A549 (cell line): ENCODE data around the gene YIPF1. TPM values are rescaled to one million over a fixed set of nuclear protein-coding genes. Genes with fewer than 3 reads are reported as not detected.
A peak's percentile ranks its signal among the peaks of the same experiment; 100 is the strongest.
"Not testable (repeated sequence)": the region's sequence is repeated elsewhere in the genome, so short reads cannot be mapped to it uniquely, and the experiment has no call there.

Experiments used
- ATAC-seq, 2 experiments: fragments of 200-7000 bp in 1 of 2; fragments of >200 bp in 1 of 2; cut with Nextera tagmentation in 1 of 2; cut with Tn5 transposase in 1 of 2; 3 replicates each; pipeline versions ENCODE4 v1.8.0 to v1.9.1; 2018 to 2020; ENCODE audit warnings: mild to moderate bottlenecking in 1 of 2, moderate library complexity in 1 of 2
- CTCF ChIA-PET: fragments of 300-600 bp; sonication (Branson Sonifier 250); formaldehyde crosslinking; extraction: SDS; loops from one replicate; lab custom pipeline; 2021; ENCODE audit warnings: antibody characterized with exemption, inconsistent platforms; lab: Yijun Ruan, JAX
- POLR2A ChIA-PET: fragments of 350-600 bp; formaldehyde crosslinking; extraction: SDS; loops from one replicate; lab custom pipeline; 2021; ENCODE audit warnings: antibody characterized with exemption, inconsistent platforms; lab: Yijun Ruan, JAX
- DNase-seq, 2 experiments: peaks; one replicate each; pipeline versions ENCODE4 v3.0.0 to v3.0.0-alpha.2; 2011 to 2016; ENCODE audit warnings: low read depth in 1 of 2, low spot score in 1 of 2
- FAIRE-seq: peaks from 2 replicates; lab custom pipeline; 2011; peaks lifted over from hg19 to GRCh38; lab: Jason Lieb, UNC
- H3K27ac ChIP-seq, 2 experiments: fragments of >200 bp; sonication (Bioruptor Twin); formaldehyde crosslinking; 3 replicates each; pipeline ENCODE4 v1.5.1; 2016 to 2017
- H3K4me1 ChIP-seq: fragments of >200 bp; sonication (Bioruptor Twin); formaldehyde crosslinking; 3 replicates; pipeline ENCODE4 v1.6.1; 2016
- H3K4me2 ChIP-seq: fragments of >200 bp; sonication (Bioruptor Twin); formaldehyde crosslinking; 3 replicates; pipeline ENCODE4 v1.6.1; 2016
- H3K4me3 ChIP-seq: fragments of >200 bp; sonication (Bioruptor Twin); formaldehyde crosslinking; 3 replicates; pipeline ENCODE4 v1.5.1; 2016
- H3K9me3 ChIP-seq: fragments of >200 bp; sonication (Bioruptor Twin); formaldehyde crosslinking; 3 replicates; pipeline ENCODE4 v1.6.1; 2016
- BHLHE40 ChIP-seq: IDR thresholded peaks from 2 replicates; pipeline ENCODE4 v1.6.1; 2012; ENCODE audit warnings: low read depth, low read length, inconsistent platforms
- CBX2 ChIP-seq: fragments of 200-600 bp; sonication (generic); IDR thresholded peaks from 2 replicates; pipeline ENCODE4 v1.6.1; 2016; ENCODE audit warnings: low read depth, mild to moderate bottlenecking, borderline replicate concordance
- CBX8 ChIP-seq: fragments of 200-600 bp; sonication (generic); IDR thresholded peaks from 2 replicates; pipeline ENCODE4 v1.6.1; 2016
- CHD4 ChIP-seq: fragments of 200-600 bp; sonication (generic); IDR thresholded peaks from 2 replicates; pipeline ENCODE4 v1.6.1; 2016; ENCODE audit warnings: antibody characterized with exemption, mild to moderate bottlenecking, borderline replicate concordance
- CTCF ChIP-seq: fragments of >200 bp; sonication (Bioruptor Twin); formaldehyde crosslinking; IDR thresholded peaks from 3 replicates; pipeline ENCODE4 v1.5.1; 2016
- E2F6 ChIP-seq: IDR thresholded peaks from 2 replicates; pipeline ENCODE4 v1.6.1; 2012; ENCODE audit warnings: low read depth, borderline replicate concordance
- EHF ChIP-seq: fragments of 250-450 bp; sonication (Bioruptor Pico); IDR thresholded peaks from 2 replicates; pipeline ENCODE4 v1.5.0; 2020; ENCODE audit warnings: mild to moderate bottlenecking
- EHMT2 ChIP-seq: fragments of 200-600 bp; sonication (generic); IDR thresholded peaks from 2 replicates; pipeline ENCODE4 v1.6.1; 2016; ENCODE audit warnings: antibody characterized with exemption, low read depth, mild to moderate bottlenecking, moderate library complexity
- FOSL2 ChIP-seq, 2 experiments: fragments of 450-650 bp in 1 of 2; fragments of >200 bp in 1 of 2; sonication (Bioruptor Twin) in 1 of 2; formaldehyde crosslinking; IDR thresholded peaks; 2 replicates each; pipeline versions ENCODE4 v1.5.0 to v1.6.1; 2016 to 2020; ENCODE audit warnings: mild to moderate bottlenecking in 1 of 2, moderate library complexity in 1 of 2
- GATA3 ChIP-seq: IDR thresholded peaks from 2 replicates; pipeline ENCODE4 v1.6.1; 2012; ENCODE audit warnings: borderline replicate concordance
- HES2 ChIP-seq: fragments of >200 bp; sonication (Bioruptor Twin); formaldehyde crosslinking; IDR thresholded peaks from 2 replicates; pipeline ENCODE4 v1.6.1; 2016
- HEYL ChIP-seq: fragments of 250-450 bp; sonication (Bioruptor Pico); IDR thresholded peaks from 2 replicates; pipeline ENCODE4 v1.8.0; 2021; ENCODE audit warnings: mild to moderate bottlenecking, moderate library complexity
- HOXB13 ChIP-seq: fragments of 250-450 bp; sonication (Bioruptor Pico); IDR thresholded peaks from 2 replicates; pipeline ENCODE4 v1.5.0; 2020; ENCODE audit warnings: low read depth, mild to moderate bottlenecking, moderate library complexity
- JUNB ChIP-seq: fragments of >200 bp; sonication (Bioruptor Twin); formaldehyde crosslinking; IDR thresholded peaks from 2 replicates; pipeline ENCODE4 v1.6.1; 2016
- MAZ ChIP-seq: fragments of 150-350 bp; IDR thresholded peaks from 2 replicates; pipeline ENCODE4 v1.6.1; 2014; ENCODE audit warnings: antibody characterized with exemption, low read depth, low read length, borderline replicate concordance
- MYC ChIP-seq: IDR thresholded peaks from 2 replicates; pipeline ENCODE4 v1.6.1; 2012; ENCODE audit warnings: mild to moderate bottlenecking, inconsistent platforms, low read length, improper control_type of control experiment, borderline replicate concordance
- PHF8 ChIP-seq: fragments of 200-600 bp; sonication (generic); IDR thresholded peaks from 2 replicates; pipeline ENCODE4 v1.6.1; 2016; ENCODE audit warnings: low read depth, mild to moderate bottlenecking, antibody characterized with exemption, moderate library complexity, borderline replicate concordance
- RAD21 ChIP-seq, 2 experiments: fragments of >200 bp in 1 of 2; sonication (Bioruptor Twin) in 1 of 2; formaldehyde crosslinking in 1 of 2; IDR thresholded peaks in 1 of 2; conservative IDR thresholded peaks in 1 of 2; 2 replicates in 1 of 2; 3 replicates in 1 of 2; pipeline ENCODE4 v1.6.1; 2012 to 2018; ENCODE audit warnings: inconsistent platforms in 1 of 2
- REST ChIP-seq: fragments of 200-600 bp; sonication (generic); IDR thresholded peaks from 2 replicates; pipeline ENCODE4 v1.6.1; 2016; ENCODE audit warnings: antibody characterized with exemption, mild to moderate bottlenecking, moderate library complexity
- RFX5 ChIP-seq: fragments of 450-650 bp; IDR thresholded peaks from 2 replicates; pipeline ENCODE4 v1.7.1; 2014; ENCODE audit warnings: antibody characterized with exemption, mild to moderate bottlenecking, moderate library complexity
- SMC3 ChIP-seq: fragments of >200 bp; sonication (Bioruptor Twin); formaldehyde crosslinking; IDR thresholded peaks from 3 replicates; pipeline ENCODE4 v1.6.1; 2018; ENCODE audit warnings: inconsistent platforms
- TP53 ChIP-seq: fragments of 250-450 bp; sonication (Bioruptor Pico); IDR thresholded peaks from 2 replicates; pipeline ENCODE4 v1.5.0; 2021; ENCODE audit warnings: mild to moderate bottlenecking, moderate library complexity
- USF2 ChIP-seq: fragments of 450-650 bp; IDR thresholded peaks from 2 replicates; pipeline ENCODE4 v1.6.1; 2014; ENCODE audit warnings: antibody characterized with exemption
- WGBS: methylation state at CpG from one replicate; pipeline ENCODE4 v1.1.6; 2017; ENCODE audit errors: missing lambda C conversion rate; 5-methylcytosine and 5-hydroxymethylcytosine counted together
- polyA plus RNA-seq, 4 experiments: library from polyadenylated mRNA; depleted of rRNA in 3 of 4; stranded (reverse); fragments of >200 nt; fragmentation: RNase III in 1 of 4; extraction: RNeasy Plus Mini Kit Qiagen cat#74134 plus additional on column Dnase treatment in 1 of 4; gene quantifications; 2 replicates in 3 of 4; 3 replicates in 1 of 4; pipeline ENCODE4 v1.2.3, GENCODE V29; 2011 to 2017

The YIPF1 gene
- polyA plus RNA-seq, 2 of the 4 experiments (the other 2 are of a cell fraction): 15.4 to 30.1 TPM

- peak; percentile 11 to 59 for DNase-seq
- no peaks in the 10 kb centered on the region for H3K4me1 ChIP-seq
- FAIRE-seq: no peak
- no peak overlapping the region for H3K4me2 ChIP-seq
- no peak overlapping the region for H3K4me3 ChIP-seq
- H3K27ac ChIP-seq: no peak overlapping the region
- WGBS: 44% methylated on average over 5 of the region's 5 CpGs
- ChIA-PET POLR2A (interaction anchor here (1.9 kb wide), 1 partner anchor 67 kb away, joined by 5 read pairs; the partner anchor contains the start of genes IFT25 and LRRC42), CTCF (interaction anchor here (0.6 to 4.2 kb wide), 25 partner anchors 8 to 529 kb away, joined by 3 to 39 read pairs (median 4); partner anchors contain the start of genes IFT25 and LRRC42)
- no peaks in the 10 kb centered on the region for H3K9me3 ChIP-seq
- peak in 1 of 2 experiments; percentile 46; a peak in 1 of 6 replicates for ATAC-seq
- TF ChIP-seq RAD21 (conservative IDR thresholded peaks at IDR 0.05 in 1 of 2, IDR thresholded peaks at IDR 0.05 in 1 of 2) (peak; percentile 55 to 59), CTCF (peak; percentile 72), SMC3 (peak; percentile 60), REST (no peak)
These were observed 11.0 kb downstream of the YIPF1 start for GRCh38 chr1:53878492-53879105.

GRCh38 chr1:53875150-53875549 lies 14.4 kb downstream of the YIPF1 start:
- H3K4me1 ChIP-seq, POLR2A ChIA-PET, H3K4me2 ChIP-seq, H3K4me3 ChIP-seq, DNase-seq, H3K27ac ChIP-seq, FAIRE-seq, ATAC-seq, H3K9me3 ChIP-seq: not testable (repeated sequence)
- CTCF ChIA-PET: interaction anchor here (1.2 to 4.9 kb wide), 3 partner anchors 73 to 935 kb away, joined by 3 to 20 read pairs (median 18); no protein-coding TSS in a partner anchor
- WGBS: 72% methylated on average over 2 of the region's 2 CpGs

GRCh38 chr1:53871773-53872484 lies 17.7 kb downstream of the YIPF1 start:
- DNase-seq: no peak
- POLR2A ChIA-PET: no interaction called here
- no peak for ATAC-seq
- no peaks in the 10 kb centered on the region for H3K9me3 ChIP-seq
- H3K27ac ChIP-seq: no peak overlapping the region
- 71% methylated on average over 5 of the region's 5 CpGs for WGBS
- no peaks in the 10 kb centered on the region for H3K4me1 ChIP-seq
- FAIRE-seq: no peak
- no peak overlapping the region for H3K4me2 ChIP-seq
- TF ChIP-seq RFX5: no peak
- no peak for TF ChIP-seq HES2
- no peak for TF ChIP-seq CBX2
- TF ChIP-seq MYC: no peak
- no peak for TF ChIP-seq PHF8
- TF ChIP-seq EHF (CRISPR knock-in tag): no peak
- TF ChIP-seq CBX8: no peak
- no peak for TF ChIP-seq HOXB13 (CRISPR knock-in tag)
- TF ChIP-seq CHD4: no peak
- no peak for TF ChIP-seq MAZ
- TF ChIP-seq BHLHE40: no peak
- TF ChIP-seq FOSL2 (IDR thresholded peaks at IDR 0.05): no peak
- no peak for TF ChIP-seq FOSL2 (CRISPR knock-in tag; IDR thresholded peaks at IDR 0.05)
- TF ChIP-seq E2F6: no peak
- no peak for TF ChIP-seq TP53
- TF ChIP-seq HEYL: no peak
- TF ChIP-seq USF2: no peak
- no peak for TF ChIP-seq SMC3
- TF ChIP-seq EHMT2: no peak
- TF ChIP-seq GATA3: no peak
- TF ChIP-seq JUNB: no peak
- CTCF ChIA-PET: interaction anchor here (0.6 to 6.6 kb wide), 6 partner anchors 7 to 87 kb away, joined by 3 to 46 read pairs (median 15); no protein-coding TSS in a partner anchor
- no peak overlapping the region for H3K4me3 ChIP-seq
